ENCODE data around the gene PXDN.

- TF ChIP-seq EZH2 (IDR thresholded peaks at IDR 0.05) = no peak
- TF ChIP-seq POLR2AphosphoS5 (IDR thresholded peaks at IDR 0.05; ENCODE audit: borderline replicate concordance, low read depth, low read length) = no peak
Measured at GRCh38 chr2:1713839-1714236, 30.5 kb downstream of the PXDN start.
